NCI-H1105 treated with DMSO at 0.1 percent for 48 hours (cell line): ENCODE results near the gene SH3PXD2A.

Experiments
- DNase-seq: peaks from one replicate; lab custom pipeline; 2025; lab: John Stamatoyannopoulos, UW

The SH3PXD2A gene

DNA sequence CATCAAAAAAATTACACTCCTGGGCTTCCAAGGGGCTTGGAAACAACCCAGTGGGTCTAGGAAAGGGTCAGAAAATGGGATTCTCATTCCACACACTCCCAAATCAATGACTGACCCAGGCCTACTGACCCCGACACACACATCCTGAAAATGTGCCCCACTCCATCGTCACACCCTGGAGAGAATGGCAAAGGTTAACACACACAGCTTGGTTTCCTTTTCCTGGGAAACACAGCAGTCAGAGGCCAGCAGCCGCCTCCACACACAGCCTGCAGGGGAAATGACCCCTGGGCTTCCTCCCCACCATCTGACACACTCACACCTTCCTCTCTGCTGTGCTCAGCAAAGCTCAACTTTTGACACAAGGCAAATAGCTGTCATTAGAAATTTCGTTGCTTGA lies 42.9 kb downstream of the SH3PXD2A start:
- DNase-seq = no peak

DNA sequence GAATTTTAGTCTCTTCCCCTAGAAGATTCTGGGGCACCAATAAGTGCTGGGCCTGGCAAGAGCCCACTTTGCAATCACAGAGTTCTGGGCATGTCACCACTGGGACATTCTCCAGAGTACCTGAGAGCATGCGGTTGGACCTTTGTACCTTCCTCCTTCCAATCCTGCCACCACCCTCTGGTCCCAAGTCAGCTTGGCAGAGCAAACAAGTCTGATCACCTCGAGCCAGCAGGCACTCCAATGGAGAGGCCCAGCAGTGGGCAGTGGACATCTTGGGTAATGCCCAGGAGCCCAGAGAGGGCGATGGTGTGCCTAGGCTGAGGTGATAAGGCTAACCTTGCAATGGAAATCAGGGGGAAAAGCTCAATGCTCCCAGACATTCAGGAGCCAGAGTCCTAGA lies 43.4 kb downstream of the SH3PXD2A start:
- no peak for DNase-seq

DNA sequence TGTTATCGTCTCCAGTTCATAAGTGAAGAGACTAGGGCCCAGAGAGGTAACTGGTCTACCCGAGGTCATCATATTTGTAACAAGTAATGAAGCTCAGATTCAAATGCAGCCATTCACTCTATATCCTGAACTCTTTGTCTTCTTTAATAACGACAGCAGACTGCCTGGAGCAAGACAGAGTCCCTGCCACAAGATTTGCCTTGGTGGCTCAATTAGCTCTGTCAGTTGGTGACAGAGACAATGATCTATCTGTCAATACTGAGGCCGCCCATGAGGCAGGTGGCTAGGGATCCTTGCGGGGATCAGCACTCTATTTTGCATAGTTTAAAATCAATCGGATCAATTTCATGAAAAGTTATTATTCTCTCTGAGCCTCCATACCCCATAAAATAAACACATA lies 43.9 kb downstream of the SH3PXD2A start:
- DNase-seq = no peak

- no peak for DNase-seq
These were observed 46.6 kb downstream of the SH3PXD2A start for GRCh38 chr10:103808780-103809179.

GRCh38 chr10:103807996-103808395 lies 47.4 kb downstream of the SH3PXD2A start:
- no peak for DNase-seq

DNA sequence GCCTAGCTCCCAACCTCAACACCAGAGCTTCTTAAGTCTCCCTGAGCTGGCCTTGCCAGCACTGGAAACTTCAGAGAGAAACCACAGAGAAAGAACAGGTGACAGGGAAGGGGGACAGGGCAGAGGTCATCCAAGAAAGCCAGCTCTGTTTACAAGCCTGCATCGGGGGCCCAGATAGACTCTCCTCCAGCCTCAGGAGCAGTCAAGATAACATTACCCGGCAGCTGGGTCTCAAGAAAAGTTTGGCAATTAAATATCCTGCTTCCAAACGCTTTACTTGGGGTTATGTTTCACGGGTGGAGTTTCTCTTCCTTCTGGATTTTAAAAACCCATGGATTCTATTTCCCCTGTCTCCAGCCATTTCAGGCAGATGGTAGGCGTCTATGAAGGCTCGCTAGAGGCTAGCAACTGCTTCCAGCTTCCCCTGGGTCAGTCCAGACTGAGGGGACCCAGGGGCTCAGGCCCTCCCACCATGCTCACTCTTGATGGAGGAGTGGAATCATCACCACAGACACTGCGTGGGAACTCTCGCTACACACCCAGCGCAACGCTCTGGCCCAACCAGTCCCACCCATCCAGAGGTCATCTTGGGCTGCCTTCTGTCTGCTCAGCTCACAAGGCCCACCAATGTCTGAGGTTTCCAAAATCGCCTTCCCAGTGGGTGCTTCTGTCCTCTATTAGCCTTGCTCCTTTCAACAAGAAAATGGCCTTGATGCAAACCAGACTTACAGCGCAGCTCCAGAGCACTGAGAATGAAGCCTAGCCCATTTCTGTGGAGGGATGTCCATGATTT lies 48.8 kb downstream of the SH3PXD2A start:
- DNase-seq = no peak

GRCh38 chr10:103805781-103806180 lies 49.6 kb downstream of the SH3PXD2A start:
- no peak for DNase-seq

GRCh38 chr10:103804871-103805270 lies 50.5 kb downstream of the SH3PXD2A start:
- DNase-seq = no peak

GRCh38 chr10:103803941-103804340 lies 51.4 kb downstream of the SH3PXD2A start:
- DNase-seq = no peak

- no peak for DNase-seq
These were observed 52.6 kb downstream of the SH3PXD2A start for GRCh38 chr10:103802637-103803353.

- no peak for DNase-seq
These were observed 53.3 kb downstream of the SH3PXD2A start for GRCh38 chr10:103802081-103802480.

GRCh38 chr10:103800789-103801540 lies 54.4 kb downstream of the SH3PXD2A start:
- no peak for DNase-seq

- DNase-seq = no peak
These were observed 55.3 kb downstream of the SH3PXD2A start for GRCh38 chr10:103800089-103800488.

DNA sequence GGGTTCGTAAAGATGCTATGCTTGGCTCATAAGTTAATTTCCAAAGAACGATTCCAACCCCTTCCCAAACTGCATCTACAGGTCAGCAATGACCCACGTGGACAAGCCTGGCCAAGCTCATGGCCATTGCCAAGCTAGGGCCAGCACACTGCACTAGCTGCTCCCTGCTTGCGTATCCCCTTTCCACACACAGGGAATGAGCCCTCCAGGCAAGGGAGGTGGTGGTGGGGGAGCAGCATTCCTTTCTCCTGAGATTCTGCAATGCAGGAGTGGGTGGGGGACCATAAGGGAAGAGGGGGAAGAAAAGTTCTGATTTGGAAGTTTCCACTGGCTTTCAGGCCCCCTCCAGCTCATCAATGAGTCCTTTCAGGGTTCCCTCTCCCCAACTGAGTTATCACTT lies 56.0 kb downstream of the SH3PXD2A start:
- DNase-seq = no peak

DNA sequence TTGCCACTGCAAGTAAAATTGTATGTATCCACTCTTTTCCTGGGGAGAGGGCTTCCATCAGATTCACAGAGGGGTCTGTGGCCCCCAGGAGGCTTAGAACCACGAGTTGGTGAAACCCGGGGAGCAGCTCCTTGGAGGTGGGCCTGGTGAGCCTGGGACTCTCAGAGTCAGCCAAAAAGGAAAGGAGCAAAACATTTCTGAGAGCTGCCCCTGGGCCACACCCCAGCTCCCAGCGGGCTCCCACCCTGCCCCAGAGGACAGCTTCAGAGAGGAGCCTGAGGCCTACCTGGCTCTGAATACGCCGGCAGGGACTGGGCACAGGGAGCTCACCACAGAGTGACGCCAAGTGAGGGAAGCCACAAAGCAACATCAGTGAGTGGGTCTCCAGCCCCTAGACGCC lies 56.9 kb downstream of the SH3PXD2A start:
- DNase-seq = no peak

GRCh38 chr10:103797857-103798256 lies 57.5 kb downstream of the SH3PXD2A start:
- DNase-seq = no peak

GRCh38 chr10:103795634-103796270 lies 59.6 kb downstream of the SH3PXD2A start:
- DNase-seq = no peak

GRCh38 chr10:103794996-103795395 lies 60.4 kb downstream of the SH3PXD2A start:
- no peak for DNase-seq

GRCh38 chr10:103793920-103794883 lies 61.2 kb downstream of the SH3PXD2A start:
- DNase-seq = peak; percentile 4

- DNase-seq = no peak
These were observed 61.9 kb downstream of the SH3PXD2A start for GRCh38 chr10:103793429-103793828.

GRCh38 chr10:103792547-103792946 lies 62.8 kb downstream of the SH3PXD2A start:
- no peak for DNase-seq
